IMR-90 (cell line): ENCODE measurements around the gene ZNF780B.

ENCODE experiments used
- MAFK ChIP-seq: IDR thresholded peaks from 2 replicates; pipeline ENCODE4 v1.6.1; 2012; ENCODE audit warnings: low read depth, low read length, improper control_type of control experiment
- MXI1 ChIP-seq: IDR thresholded peaks from 2 replicates; pipeline ENCODE4 v1.6.1; 2012; ENCODE audit warnings: low read depth, mild to moderate bottlenecking, low read length, moderate library complexity, borderline replicate concordance
- NFE2L2 ChIP-seq: fragments of 150-350 bp; IDR thresholded peaks from 2 replicates; pipeline ENCODE4 v1.6.1; 2016; ENCODE audit warnings: low read depth, mild to moderate bottlenecking, low read length

- TF ChIP-seq NFE2L2 (no peak), MAFK (no peak), MXI1 (no peak)
Observed at GRCh38 chr19:40035996-40036395, 20.0 kb downstream of the ZNF780B start.
